ENCODE results near the gene CNOT8.

DNA sequence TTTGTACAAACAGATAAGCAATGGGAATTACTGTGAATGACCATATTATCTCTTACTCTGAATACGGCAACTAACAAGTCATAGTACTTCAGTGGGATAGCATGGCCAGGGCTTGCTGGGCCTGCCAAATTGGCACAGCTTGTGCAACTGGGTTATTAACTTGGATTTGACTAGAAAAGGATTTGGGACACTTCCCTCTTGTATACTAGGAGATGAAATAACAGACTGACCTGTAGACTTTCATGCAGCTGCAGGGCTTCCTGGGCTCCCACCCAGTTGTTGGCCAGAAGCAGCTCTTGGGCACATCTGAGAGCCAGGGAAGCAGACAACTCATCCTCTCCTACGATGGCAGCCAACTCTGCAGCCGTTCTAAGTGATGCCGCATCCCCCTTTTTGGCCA, 39.8 kb downstream of the CNOT8 start:
- TF ChIP-seq FOXJ3 (CRISPR knock-in tag; IDR thresholded peaks at IDR 0.05) (no peak), SAFB2 (IDR thresholded peaks at IDR 0.05; ENCODE audit: borderline replicate concordance, low read depth, low read length, severe bottlenecking) (no peak)
